WTC11 (cell line): ENCODE measurements around the gene CCDC71L.

Source experiments
- CBFB ChIP-seq: sonication (generic); formaldehyde crosslinking; IDR thresholded peaks from 2 replicates; pipeline ENCODE4 v1.8.1; 2022; ENCODE audit warnings: mild to moderate bottlenecking, low read depth, missing genetic modification reagents
- ELF4 ChIP-seq: sonication (generic); formaldehyde crosslinking; IDR thresholded peaks from 2 replicates; pipeline ENCODE4 v1.8.1; 2022; ENCODE audit warnings: low read depth, mild to moderate bottlenecking, moderate library complexity, missing genetic modification reagents
- ETV6 ChIP-seq: sonication (generic); formaldehyde crosslinking; IDR thresholded peaks from 2 replicates; pipeline ENCODE4 v1.8.1; 2022; ENCODE audit warnings: mild to moderate bottlenecking, missing genetic modification reagents
- JAZF1 ChIP-seq: fragments of 250-450 bp; sonication (Bioruptor Pico); IDR thresholded peaks from 2 replicates; pipeline ENCODE4 v1.9.0; 2021; ENCODE audit warnings: moderate library complexity, mild to moderate bottlenecking, inconsistent platforms
- NFYB ChIP-seq: sonication (generic); formaldehyde crosslinking; conservative IDR thresholded peaks from 2 replicates; pipeline ENCODE4 v1.8.0; 2022; ENCODE audit warnings: low read depth, missing genetic modification reagents
- NR3C1 ChIP-seq: sonication (generic); formaldehyde crosslinking; conservative IDR thresholded peaks from 2 replicates; pipeline ENCODE4 v1.8.1; 2023; ENCODE audit warnings: low read depth, mild to moderate bottlenecking, missing genetic modification reagents
- TCF7 ChIP-seq: sonication (generic); formaldehyde crosslinking; IDR thresholded peaks from 2 replicates; pipeline ENCODE4 v1.8.0; 2022; ENCODE audit warnings: mild to moderate bottlenecking, low read depth, missing genetic modification reagents, moderate library complexity
- ZBTB21 ChIP-seq: sonication (generic); formaldehyde crosslinking; IDR thresholded peaks from 2 replicates; pipeline ENCODE4 v1.8.1; 2023; ENCODE audit warnings: mild to moderate bottlenecking, missing genetic modification reagents, borderline replicate concordance
- ZNF121 ChIP-seq: sonication (generic); formaldehyde crosslinking; IDR thresholded peaks from 2 replicates; pipeline ENCODE4 v1.8.0; 2023; ENCODE audit warnings: missing genetic modification reagents
- ZNF396 ChIP-seq: fragments of 250-450 bp; sonication (Bioruptor Pico); IDR thresholded peaks from 2 replicates; pipeline ENCODE4 v1.8.0; 2021; ENCODE audit warnings: mild to moderate bottlenecking, moderate library complexity, borderline replicate concordance
- TF ChIP-seq, protein P1 (sequence below): sonication (generic); formaldehyde crosslinking; IDR thresholded peaks from 2 replicates; pipeline ENCODE4 v1.8.1; 2023; ENCODE audit warnings: mild to moderate bottlenecking, missing genetic modification reagents, moderate library complexity
- TF ChIP-seq, protein P2 (sequence below): sonication (generic); formaldehyde crosslinking; IDR thresholded peaks from 2 replicates; pipeline ENCODE4 v1.8.1; 2023; ENCODE audit warnings: mild to moderate bottlenecking, missing genetic modification reagents
- TF ChIP-seq, protein P3 (sequence below): fragments of 200-600 bp; IDR thresholded peaks from 2 replicates; pipeline ENCODE4 v1.8.0; 2022; ENCODE audit warnings: antibody characterized with exemption
- TF ChIP-seq, protein P4 (sequence below): sonication (generic); formaldehyde crosslinking; IDR thresholded peaks from 2 replicates; pipeline ENCODE4 v1.8.1; 2022; ENCODE audit warnings: mild to moderate bottlenecking, missing genetic modification reagents, moderate library complexity, borderline replicate concordance

DNA sequence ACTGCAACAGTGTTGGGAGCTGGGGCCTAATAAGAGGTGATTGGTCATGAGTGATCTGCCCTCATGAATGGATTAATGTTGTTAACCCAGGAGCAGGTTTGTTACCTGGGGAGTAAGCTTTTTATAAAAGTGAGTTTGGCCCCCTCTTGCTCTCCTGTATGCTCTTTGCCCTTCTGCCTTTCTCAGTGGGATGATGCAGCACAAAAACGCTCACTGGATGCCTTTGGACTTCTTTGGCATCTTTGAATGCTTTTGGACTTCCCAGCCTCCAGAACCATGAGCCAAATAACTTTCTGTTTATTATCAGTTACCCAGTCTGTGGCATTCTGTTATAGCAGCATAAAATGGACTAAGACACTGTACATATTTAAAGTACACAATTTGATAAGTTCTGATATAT is 48.5 kb downstream of the CCDC71L start:
- TF ChIP-seq ZNF396 (CRISPR knock-in tag) (no peak), ETV6 (no peak), NFYB (CRISPR knock-in tag) (no peak), CBFB (CRISPR knock-in tag) (no peak), NR3C1 (CRISPR knock-in tag) (no peak), ELF4 (CRISPR knock-in tag) (no peak), ZNF121 (no peak), JAZF1 (CRISPR knock-in tag) (no peak), ZBTB21 (CRISPR knock-in tag) (no peak), TCF7 (no peak)
- TF ChIP-seq, protein P1, sequence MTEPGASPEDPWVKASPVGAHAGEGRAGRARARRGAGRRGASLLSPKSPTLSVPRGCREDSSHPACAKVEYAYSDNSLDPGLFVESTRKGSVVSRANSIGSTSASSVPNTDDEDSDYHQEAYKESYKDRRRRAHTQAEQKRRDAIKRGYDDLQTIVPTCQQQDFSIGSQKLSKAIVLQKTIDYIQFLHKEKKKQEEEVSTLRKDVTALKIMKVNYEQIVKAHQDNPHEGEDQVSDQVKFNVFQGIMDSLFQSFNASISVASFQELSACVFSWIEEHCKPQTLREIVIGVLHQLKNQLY (CRISPR knock-in tag), result no peak
- TF ChIP-seq, protein P2, sequence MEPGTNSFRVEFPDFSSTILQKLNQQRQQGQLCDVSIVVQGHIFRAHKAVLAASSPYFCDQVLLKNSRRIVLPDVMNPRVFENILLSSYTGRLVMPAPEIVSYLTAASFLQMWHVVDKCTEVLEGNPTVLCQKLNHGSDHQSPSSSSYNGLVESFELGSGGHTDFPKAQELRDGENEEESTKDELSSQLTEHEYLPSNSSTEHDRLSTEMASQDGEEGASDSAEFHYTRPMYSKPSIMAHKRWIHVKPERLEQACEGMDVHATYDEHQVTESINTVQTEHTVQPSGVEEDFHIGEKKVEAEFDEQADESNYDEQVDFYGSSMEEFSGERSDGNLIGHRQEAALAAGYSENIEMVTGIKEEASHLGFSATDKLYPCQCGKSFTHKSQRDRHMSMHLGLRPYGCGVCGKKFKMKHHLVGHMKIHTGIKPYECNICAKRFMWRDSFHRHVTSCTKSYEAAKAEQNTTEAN (CRISPR knock-in tag), result no peak
- TF ChIP-seq, protein P3, sequence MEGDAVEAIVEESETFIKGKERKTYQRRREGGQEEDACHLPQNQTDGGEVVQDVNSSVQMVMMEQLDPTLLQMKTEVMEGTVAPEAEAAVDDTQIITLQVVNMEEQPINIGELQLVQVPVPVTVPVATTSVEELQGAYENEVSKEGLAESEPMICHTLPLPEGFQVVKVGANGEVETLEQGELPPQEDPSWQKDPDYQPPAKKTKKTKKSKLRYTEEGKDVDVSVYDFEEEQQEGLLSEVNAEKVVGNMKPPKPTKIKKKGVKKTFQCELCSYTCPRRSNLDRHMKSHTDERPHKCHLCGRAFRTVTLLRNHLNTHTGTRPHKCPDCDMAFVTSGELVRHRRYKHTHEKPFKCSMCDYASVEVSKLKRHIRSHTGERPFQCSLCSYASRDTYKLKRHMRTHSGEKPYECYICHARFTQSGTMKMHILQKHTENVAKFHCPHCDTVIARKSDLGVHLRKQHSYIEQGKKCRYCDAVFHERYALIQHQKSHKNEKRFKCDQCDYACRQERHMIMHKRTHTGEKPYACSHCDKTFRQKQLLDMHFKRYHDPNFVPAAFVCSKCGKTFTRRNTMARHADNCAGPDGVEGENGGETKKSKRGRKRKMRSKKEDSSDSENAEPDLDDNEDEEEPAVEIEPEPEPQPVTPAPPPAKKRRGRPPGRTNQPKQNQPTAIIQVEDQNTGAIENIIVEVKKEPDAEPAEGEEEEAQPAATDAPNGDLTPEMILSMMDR, result no peak
- TF ChIP-seq, protein P4, sequence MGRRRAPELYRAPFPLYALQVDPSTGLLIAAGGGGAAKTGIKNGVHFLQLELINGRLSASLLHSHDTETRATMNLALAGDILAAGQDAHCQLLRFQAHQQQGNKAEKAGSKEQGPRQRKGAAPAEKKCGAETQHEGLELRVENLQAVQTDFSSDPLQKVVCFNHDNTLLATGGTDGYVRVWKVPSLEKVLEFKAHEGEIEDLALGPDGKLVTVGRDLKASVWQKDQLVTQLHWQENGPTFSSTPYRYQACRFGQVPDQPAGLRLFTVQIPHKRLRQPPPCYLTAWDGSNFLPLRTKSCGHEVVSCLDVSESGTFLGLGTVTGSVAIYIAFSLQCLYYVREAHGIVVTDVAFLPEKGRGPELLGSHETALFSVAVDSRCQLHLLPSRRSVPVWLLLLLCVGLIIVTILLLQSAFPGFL (CRISPR knock-in tag), result no peak
